B cell (primary cell): ENCODE data around the gene GPR108.

Experiments used
- EZH2 ChIP-seq: IDR thresholded peaks from 2 replicates; pipeline ENCODE4 v1.6.1; 2012; ENCODE audit warnings: borderline replicate concordance, low read depth, mild to moderate bottlenecking, moderate library complexity, low read length; ENCODE audit not compliant: insufficient read depth, poor library complexity, severe bottlenecking
- TF ChIP-seq, protein P1 (sequence below): fragments of 200-600 bp; IDR thresholded peaks from one replicate; pipeline ENCODE4 v1.8.0; 2022; ENCODE audit warnings: antibody characterized with exemption, mild to moderate bottlenecking

DNA sequence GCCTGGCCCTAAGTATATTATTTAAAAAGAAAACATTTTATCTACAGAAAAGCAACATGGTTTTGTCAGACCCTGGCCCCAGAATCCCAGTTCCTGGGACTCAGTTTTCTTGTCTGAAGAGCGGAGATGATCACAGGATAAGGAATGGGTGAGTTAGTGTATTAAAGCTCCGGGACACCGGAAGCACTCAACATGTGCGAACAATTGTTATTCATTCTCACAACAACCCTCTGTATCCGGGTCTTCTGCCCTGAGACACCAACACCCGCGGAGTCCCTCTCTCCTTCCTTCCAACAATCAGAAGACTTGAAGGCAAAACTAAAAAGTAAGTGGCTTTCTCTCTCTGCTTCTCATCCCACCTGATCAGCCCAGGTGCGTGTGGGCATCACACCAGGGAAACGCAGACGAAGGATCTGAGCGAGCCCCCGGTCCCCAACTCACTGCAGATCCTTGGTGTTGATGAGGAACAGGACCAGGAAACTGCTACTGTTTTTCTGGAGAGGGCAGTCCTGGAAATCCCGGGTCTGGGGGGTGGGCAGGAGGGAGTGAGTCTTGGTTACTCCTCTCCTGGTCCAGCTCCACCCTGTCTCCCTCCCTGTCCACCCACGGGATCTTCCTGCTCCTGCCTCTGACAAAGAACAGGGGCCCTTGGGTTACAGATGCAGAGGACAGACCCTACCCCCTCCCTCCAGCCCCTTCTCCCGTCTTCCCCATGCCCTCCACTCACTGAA, 2.0 kb downstream of the GPR108 start:
- TF ChIP-seq, protein P1, sequence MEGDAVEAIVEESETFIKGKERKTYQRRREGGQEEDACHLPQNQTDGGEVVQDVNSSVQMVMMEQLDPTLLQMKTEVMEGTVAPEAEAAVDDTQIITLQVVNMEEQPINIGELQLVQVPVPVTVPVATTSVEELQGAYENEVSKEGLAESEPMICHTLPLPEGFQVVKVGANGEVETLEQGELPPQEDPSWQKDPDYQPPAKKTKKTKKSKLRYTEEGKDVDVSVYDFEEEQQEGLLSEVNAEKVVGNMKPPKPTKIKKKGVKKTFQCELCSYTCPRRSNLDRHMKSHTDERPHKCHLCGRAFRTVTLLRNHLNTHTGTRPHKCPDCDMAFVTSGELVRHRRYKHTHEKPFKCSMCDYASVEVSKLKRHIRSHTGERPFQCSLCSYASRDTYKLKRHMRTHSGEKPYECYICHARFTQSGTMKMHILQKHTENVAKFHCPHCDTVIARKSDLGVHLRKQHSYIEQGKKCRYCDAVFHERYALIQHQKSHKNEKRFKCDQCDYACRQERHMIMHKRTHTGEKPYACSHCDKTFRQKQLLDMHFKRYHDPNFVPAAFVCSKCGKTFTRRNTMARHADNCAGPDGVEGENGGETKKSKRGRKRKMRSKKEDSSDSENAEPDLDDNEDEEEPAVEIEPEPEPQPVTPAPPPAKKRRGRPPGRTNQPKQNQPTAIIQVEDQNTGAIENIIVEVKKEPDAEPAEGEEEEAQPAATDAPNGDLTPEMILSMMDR, result no peak
- TF ChIP-seq EZH2, result no peak
